ENCODE data around the gene KCNQ1. TPM values are rescaled to one million over a fixed set of nuclear protein-coding genes. Genes with fewer than 3 reads are reported as not detected.

KCNQ1 gene
- total and polyA plus RNA-seq, 9 of the 15 experiments (the other 6 are each of a cell fraction or from before 2014, with no cell fraction given) = 0.44 TPM; not detected in 8

DNA sequence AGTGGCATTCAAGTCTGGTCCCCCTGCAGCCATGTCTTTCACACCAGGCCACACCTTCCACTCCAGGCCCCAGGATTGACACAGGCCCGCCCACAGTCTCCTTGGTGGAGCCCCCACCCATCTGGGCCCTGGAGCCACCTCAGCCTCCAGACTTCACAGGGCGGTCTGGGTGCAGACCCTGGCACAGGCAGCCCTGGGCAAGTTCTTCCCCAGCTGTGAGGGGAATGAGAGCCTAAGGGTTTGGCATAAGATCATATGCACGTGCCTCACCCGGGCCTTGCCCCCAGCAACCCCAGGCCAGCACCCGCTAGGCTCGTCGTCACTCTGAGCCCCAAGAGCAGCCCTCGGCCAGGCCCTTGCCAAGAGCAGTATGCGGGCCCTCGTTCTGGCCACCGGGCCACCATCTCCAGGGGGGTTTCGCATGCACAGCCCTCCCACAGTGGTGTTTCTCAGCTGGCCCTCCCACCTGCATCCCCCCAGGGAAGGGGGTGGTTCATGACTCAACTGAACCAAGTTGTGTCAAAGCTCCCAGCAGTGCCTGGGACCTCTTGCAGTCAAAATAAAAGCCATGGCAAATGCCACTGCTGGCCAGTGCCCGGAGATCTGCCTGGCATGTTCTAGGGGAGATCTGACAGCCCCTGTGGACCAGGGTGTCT is 325.4 kb downstream of the KCNQ1 start (continued):
- TF ChIP-seq ARID4B (CRISPR knock-in tag; IDR thresholded peaks at IDR 0.05) (no peak), ZNF184 (CRISPR knock-in tag; IDR thresholded peaks at IDR 0.05) (no peak), BRF1 (IDR thresholded peaks at IDR 0.05; ENCODE audit: borderline replicate concordance, extremely low read depth, insufficient read length) (no peak), MCM2 (IDR thresholded peaks at IDR 0.05; ENCODE audit: low read depth) (no peak), MECOM (CRISPR knock-in tag; IDR thresholded peaks at IDR 0.05) (no peak), RERE (CRISPR knock-in tag; IDR thresholded peaks at IDR 0.05; ENCODE audit: borderline replicate concordance) (no peak)
